Esophagus squamous epithelium (tissue), 4 donors: ENCODE results near the gene THEM4.

ENCODE experiments used
- POLR2A ChIP-seq, 4 donors: fragments of 450-650 bp; IDR thresholded peaks; one replicate each; pipeline ENCODE4 v1.6.1; 2017; ENCODE audit warnings: antibody characterized with exemption in 4 of 4, mild to moderate bottlenecking in 4 of 4, moderate library complexity in 3 of 4
- TF ChIP-seq, protein P1 (sequence below), 6 experiments: fragments of 450-650 bp in 4 of 6; fragments of 200-600 bp in 2 of 6; sonication (generic) in 2 of 6; IDR thresholded peaks; one replicate each; pipeline ENCODE4 v1.5.1; 2016 to 2019; ENCODE audit warnings: antibody characterized with exemption in 6 of 6, mild to moderate bottlenecking in 4 of 6, moderate library complexity in 4 of 6

DNA sequence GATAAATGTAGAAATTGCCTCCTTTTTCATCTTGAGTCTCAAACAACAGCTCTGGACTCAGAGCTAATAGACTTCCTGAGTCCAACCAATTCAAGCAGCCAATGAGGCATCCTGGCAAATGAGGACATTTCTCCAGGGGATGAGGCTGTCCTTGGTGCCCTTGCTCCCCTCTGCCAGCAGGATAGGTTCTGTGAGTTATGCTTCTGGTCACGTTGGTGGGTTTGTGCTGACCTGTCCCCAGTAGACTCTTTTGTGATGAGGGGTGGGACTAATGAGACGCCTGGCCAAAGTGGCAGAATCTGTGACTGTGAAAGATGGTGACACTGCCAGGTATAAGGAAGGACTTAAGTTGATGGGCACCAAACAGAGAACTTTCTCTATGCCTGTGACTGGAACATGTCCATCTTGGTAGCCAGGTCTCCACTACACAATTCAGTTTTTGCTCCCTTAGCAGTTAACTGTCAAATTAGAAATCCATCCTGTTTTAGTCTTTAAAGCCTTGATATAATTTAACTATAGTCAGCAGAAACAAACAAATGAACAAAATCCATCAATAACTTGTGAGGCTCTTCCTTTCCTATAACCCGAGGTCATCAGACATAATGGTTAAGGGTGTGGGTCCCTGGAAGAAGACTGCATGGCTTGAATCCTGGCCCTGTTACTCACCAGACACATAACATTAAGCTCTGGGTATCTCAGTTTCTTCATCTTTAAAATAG lies 35.7 kb upstream of the THEM4 start:
- TF ChIP-seq, protein P1, sequence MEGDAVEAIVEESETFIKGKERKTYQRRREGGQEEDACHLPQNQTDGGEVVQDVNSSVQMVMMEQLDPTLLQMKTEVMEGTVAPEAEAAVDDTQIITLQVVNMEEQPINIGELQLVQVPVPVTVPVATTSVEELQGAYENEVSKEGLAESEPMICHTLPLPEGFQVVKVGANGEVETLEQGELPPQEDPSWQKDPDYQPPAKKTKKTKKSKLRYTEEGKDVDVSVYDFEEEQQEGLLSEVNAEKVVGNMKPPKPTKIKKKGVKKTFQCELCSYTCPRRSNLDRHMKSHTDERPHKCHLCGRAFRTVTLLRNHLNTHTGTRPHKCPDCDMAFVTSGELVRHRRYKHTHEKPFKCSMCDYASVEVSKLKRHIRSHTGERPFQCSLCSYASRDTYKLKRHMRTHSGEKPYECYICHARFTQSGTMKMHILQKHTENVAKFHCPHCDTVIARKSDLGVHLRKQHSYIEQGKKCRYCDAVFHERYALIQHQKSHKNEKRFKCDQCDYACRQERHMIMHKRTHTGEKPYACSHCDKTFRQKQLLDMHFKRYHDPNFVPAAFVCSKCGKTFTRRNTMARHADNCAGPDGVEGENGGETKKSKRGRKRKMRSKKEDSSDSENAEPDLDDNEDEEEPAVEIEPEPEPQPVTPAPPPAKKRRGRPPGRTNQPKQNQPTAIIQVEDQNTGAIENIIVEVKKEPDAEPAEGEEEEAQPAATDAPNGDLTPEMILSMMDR (IDR thresholded peaks at IDR 0.05): no peak
- TF ChIP-seq POLR2A (IDR thresholded peaks at IDR 0.05): no peak
